Caco-2 (cell line): ENCODE measurements around the gene WSB2. TPM values are rescaled to one million over a fixed set of nuclear protein-coding genes. Genes with fewer than 3 reads are reported as not detected.

ENCODE experiments used
- BruUV-seq: library from RNA; stranded (reverse); fragments of 400-500 nt; replicated peaks from 2 replicates; lab custom pipeline; 2021; lab: Mats Ljungman, UMichigan
- CTCF ChIA-PET: fragments of 300-600 bp; sonication (Branson Sonifier 250); formaldehyde crosslinking; loops from one replicate; lab custom pipeline; 2022; ENCODE audit warnings: antibody characterized with exemption; lab: Charles Lee
- POLR2A ChIA-PET: fragments of 300-600 bp; sonication (Branson Sonifier 250); formaldehyde crosslinking; loops from one replicate; lab custom pipeline; 2022; ENCODE audit warnings: antibody characterized with exemption; lab: Charles Lee
- DNase-seq, 2 experiments: peaks; one replicate each; pipeline versions ENCODE4 v3.0.0 to v3.0.0-alpha.2; 2020 to 2022
- H3K27me3 ChIP-seq: replicated peaks from 2 replicates; pipeline ENCODE4 v1.6.0; 2011; ENCODE audit warnings: low read length; ENCODE audit not compliant: control insufficient read depth, insufficient read depth
- H3K36me3 ChIP-seq: 2 replicates; pipeline ENCODE4 v1.5.1; 2011; ENCODE audit warnings: low read length; ENCODE audit not compliant: control insufficient read depth, insufficient read depth
- H3K4me1 ChIP-seq: fragments of 250-450 bp; sonication (Bioruptor Pico); 2 replicates; pipeline ENCODE4 v1.5.1; 2020; ENCODE audit warnings: mild to moderate bottlenecking
- H3K4me3 ChIP-seq: 2 replicates; pipeline ENCODE4 v1.5.1; 2011; ENCODE audit warnings: low read depth, mild to moderate bottlenecking, control low read depth, low read length
- H3K9me3 ChIP-seq: fragments of 250-450 bp; sonication (Bioruptor Pico); 2 replicates; pipeline ENCODE4 v1.5.1; 2020; ENCODE audit warnings: mild to moderate bottlenecking, moderate library complexity
- H3K27ac Mint-ChIP-seq: one replicate; pipeline ENCODE4 v1.8.0; 2022; ENCODE audit warnings: mixed read lengths; ENCODE audit not compliant: unreplicated experiment
- H3K27me3 Mint-ChIP-seq: one replicate; pipeline ENCODE4 v1.8.0; 2022; ENCODE audit warnings: mixed read lengths; ENCODE audit not compliant: insufficient read depth, unreplicated experiment
- H3K36me3 Mint-ChIP-seq: one replicate; pipeline ENCODE4 v1.8.0; 2022; ENCODE audit warnings: mild to moderate bottlenecking, mixed read lengths; ENCODE audit not compliant: insufficient read depth, unreplicated experiment
- H3K4me1 Mint-ChIP-seq: one replicate; pipeline ENCODE4 v1.8.0; 2022; ENCODE audit warnings: low read depth, mixed read lengths; ENCODE audit not compliant: unreplicated experiment
- H3K4me3 Mint-ChIP-seq: one replicate; pipeline ENCODE4 v1.8.0; 2022; ENCODE audit warnings: mild to moderate bottlenecking, moderate library complexity, mixed read lengths; ENCODE audit not compliant: unreplicated experiment
- H3K9me3 Mint-ChIP-seq: one replicate; pipeline ENCODE4 v1.8.0; 2022; ENCODE audit warnings: mixed read lengths; ENCODE audit not compliant: unreplicated experiment
- CTCF ChIP-seq, 2 experiments: fragments of 200-600 bp in 1 of 2; IDR thresholded peaks; 1 replicate in 1 of 2; 2 replicates in 1 of 2; pipeline versions ENCODE4 v1.5.1 to v1.8.0; 2011 to 2022; ENCODE audit warnings: antibody characterized with exemption in 1 of 2, control low read depth in 1 of 2, inconsistent platforms in 1 of 2, low read depth in 1 of 2, low read length in 1 of 2, mild to moderate bottlenecking in 1 of 2, moderate library complexity in 1 of 2; ENCODE audit not compliant: insufficient read depth in 1 of 2, severe bottlenecking in 1 of 2, unreplicated experiment in 1 of 2
- intact Hi-C: fragments of 100-400 bp; cut with micrococcal nuclease; formaldehyde crosslinking; loops from one replicate; pipeline ENCODE4 v1.10.0; 2022; ENCODE audit not compliant: unreplicated experiment
- total RNA-seq: library from RNA; stranded (reverse); gene quantifications from 2 replicates; pipeline ENCODE4 v1.2.3, GENCODE V29; 2022

WSB2 gene
- total RNA-seq, 1 experiment from 2014 or later = 36.7 TPM

GRCh38 chr12:118036672-118037411 is 24.1 kb downstream of the WSB2 start:
- Histone ChIP-seq H3K36me3 (peaks cover 3% of the 10 kb centered on the region), H3K4me1 (peaks cover 3% of the 10 kb centered on the region; the same call in 1 of the 2 replicates), H3K4me3 (no peak overlapping the region), H3K27me3 (no peaks in the 10 kb centered on the region), H3K9me3 (no peaks in the 10 kb centered on the region)
- no peaks in the 10 kb centered on the region for H3K27me3 Mint-ChIP-seq
- CTCF ChIA-PET = interaction anchor here (0.6 kb wide), 3 partner anchors 20 to 110 kb away, joined by 3 to 4 read pairs (median 3); partner anchors contain the start of gene RFC5
- no peak for TF ChIP-seq CTCF (IDR thresholded peaks at IDR 0.05; ENCODE audit: insufficient read depth in 1 of 2, low read depth in 1 of 2, low read length in 1 of 2, severe bottlenecking in 1 of 2, unreplicated experiment in 1 of 2)
- no peak for DNase-seq
- H3K27ac Mint-ChIP-seq = no peak overlapping the region
- H3K4me3 Mint-ChIP-seq = no peak overlapping the region
- peaks cover 7% of the 10 kb centered on the region for H3K4me1 Mint-ChIP-seq
- intact Hi-C loops = no loop called here
- H3K36me3 Mint-ChIP-seq = peaks cover 65% of the 10 kb centered on the region
- BruUV-seq = no TSS peak
- POLR2A ChIA-PET = no interaction called here
- no peaks in the 10 kb centered on the region for H3K9me3 Mint-ChIP-seq

GRCh38 chr12:118035190-118036041 is 25.6 kb downstream of the WSB2 start:
- H3K9me3 ChIP-seq = no peaks in the 10 kb centered on the region
- H3K4me1 ChIP-seq = peaks cover 3% of the 10 kb centered on the region; the same call in 1 of the 2 replicates
- no peak for DNase-seq
- Mint-ChIP-seq H3K4me1 (peaks cover 7% of the 10 kb centered on the region), H3K36me3 (peaks cover 64% of the 10 kb centered on the region), H3K9me3 (no peaks in the 10 kb centered on the region), H3K4me3 (no peak overlapping the region), H3K27ac (peak overlapping the region; percentile 48), H3K27me3 (no peaks in the 10 kb centered on the region)
- intact Hi-C loops = loop anchor here (2.0 kb wide), 1 partner anchor 17 kb away; no protein-coding TSS in a partner anchor
- H3K27me3 ChIP-seq = no peaks in the 10 kb centered on the region
- ChIA-PET CTCF (interaction anchor here (0.6 to 1.9 kb wide), 8 partner anchors 22 to 178 kb away, joined by 3 to 23 read pairs (median 4); no protein-coding TSS in a partner anchor), POLR2A (interaction anchor here (0.6 kb wide), 1 partner anchor 101 kb away, joined by 3 read pairs; no protein-coding TSS in a partner anchor)
- TF ChIP-seq CTCF (IDR thresholded peaks at IDR 0.05; ENCODE audit: insufficient read depth in 1 of 2, low read depth in 1 of 2, low read length in 1 of 2, severe bottlenecking in 1 of 2, unreplicated experiment in 1 of 2) = no peak
- no peak overlapping the region for H3K4me3 ChIP-seq
- H3K36me3 ChIP-seq = peaks cover 3% of the 10 kb centered on the region
- BruUV-seq = no TSS peak
